OCI-M2 (cell line): ENCODE measurements around the gene PCDH8.

Source experiments
- DNase-seq: peaks from one replicate; lab custom pipeline; 2025; ENCODE audit not compliant: unreplicated experiment; lab: John Stamatoyannopoulos, UW

Gene PCDH8, protein sequence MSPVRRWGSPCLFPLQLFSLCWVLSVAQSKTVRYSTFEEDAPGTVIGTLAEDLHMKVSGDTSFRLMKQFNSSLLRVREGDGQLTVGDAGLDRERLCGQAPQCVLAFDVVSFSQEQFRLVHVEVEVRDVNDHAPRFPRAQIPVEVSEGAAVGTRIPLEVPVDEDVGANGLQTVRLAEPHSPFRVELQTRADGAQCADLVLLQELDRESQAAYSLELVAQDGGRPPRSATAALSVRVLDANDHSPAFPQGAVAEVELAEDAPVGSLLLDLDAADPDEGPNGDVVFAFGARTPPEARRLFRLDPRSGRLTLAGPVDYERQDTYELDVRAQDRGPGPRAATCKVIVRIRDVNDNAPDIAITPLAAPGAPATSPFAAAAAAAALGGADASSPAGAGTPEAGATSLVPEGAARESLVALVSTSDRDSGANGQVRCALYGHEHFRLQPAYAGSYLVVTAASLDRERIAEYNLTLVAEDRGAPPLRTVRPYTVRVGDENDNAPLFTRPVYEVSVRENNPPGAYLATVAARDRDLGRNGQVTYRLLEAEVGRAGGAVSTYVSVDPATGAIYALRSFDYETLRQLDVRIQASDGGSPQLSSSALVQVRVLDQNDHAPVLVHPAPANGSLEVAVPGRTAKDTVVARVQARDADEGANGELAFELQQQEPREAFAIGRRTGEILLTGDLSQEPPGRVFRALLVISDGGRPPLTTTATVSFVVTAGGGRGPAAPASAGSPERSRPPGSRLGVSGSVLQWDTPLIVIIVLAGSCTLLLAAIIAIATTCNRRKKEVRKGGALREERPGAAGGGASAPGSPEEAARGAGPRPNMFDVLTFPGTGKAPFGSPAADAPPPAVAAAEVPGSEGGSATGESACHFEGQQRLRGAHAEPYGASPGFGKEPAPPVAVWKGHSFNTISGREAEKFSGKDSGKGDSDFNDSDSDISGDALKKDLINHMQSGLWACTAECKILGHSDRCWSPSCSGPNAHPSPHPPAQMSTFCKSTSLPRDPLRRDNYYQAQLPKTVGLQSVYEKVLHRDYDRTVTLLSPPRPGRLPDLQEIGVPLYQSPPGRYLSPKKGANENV

DNA sequence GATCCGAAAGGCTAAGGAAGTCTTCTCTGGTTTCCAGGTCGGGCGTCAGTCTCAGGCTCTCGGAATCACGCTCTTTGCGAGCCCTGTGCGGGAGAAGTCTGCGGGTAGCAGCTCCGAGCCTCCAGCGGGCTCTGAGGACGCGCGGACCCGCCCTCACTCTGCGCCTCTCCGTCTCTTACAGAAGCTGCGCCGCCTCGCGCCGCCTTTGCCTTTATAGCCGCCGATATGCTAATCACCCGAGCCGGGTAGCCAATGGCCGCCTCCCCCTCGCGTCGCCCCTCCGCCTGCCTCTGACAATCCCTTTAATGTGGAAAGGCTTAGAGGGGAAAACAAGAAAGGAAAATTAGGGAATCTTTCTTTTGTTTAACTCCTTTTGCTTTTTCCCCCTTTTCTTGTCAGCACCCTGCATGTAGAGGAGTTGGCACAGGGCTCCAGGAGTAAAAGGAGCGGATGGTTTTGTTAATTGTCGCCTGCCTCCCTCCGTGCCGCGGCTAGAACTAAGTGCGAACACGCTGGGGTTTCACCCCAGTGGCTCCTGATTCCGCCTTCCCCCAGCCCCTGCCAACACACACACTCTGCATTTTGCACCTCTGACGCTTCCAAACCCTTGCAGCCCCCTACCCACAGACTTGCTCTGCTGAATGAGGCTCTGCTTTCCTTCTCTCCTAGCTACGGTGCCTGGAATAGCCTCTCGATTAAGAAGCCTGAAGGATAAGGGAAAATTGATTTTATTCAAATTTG, at the start of gene PCDH8:
Gene PCDH8 (minus strand): TSS at position 186 of the 741 bp plus-strand sequence. CDS start 204 bp downstream, outside the sequence.
- no peak for DNase-seq

DNA sequence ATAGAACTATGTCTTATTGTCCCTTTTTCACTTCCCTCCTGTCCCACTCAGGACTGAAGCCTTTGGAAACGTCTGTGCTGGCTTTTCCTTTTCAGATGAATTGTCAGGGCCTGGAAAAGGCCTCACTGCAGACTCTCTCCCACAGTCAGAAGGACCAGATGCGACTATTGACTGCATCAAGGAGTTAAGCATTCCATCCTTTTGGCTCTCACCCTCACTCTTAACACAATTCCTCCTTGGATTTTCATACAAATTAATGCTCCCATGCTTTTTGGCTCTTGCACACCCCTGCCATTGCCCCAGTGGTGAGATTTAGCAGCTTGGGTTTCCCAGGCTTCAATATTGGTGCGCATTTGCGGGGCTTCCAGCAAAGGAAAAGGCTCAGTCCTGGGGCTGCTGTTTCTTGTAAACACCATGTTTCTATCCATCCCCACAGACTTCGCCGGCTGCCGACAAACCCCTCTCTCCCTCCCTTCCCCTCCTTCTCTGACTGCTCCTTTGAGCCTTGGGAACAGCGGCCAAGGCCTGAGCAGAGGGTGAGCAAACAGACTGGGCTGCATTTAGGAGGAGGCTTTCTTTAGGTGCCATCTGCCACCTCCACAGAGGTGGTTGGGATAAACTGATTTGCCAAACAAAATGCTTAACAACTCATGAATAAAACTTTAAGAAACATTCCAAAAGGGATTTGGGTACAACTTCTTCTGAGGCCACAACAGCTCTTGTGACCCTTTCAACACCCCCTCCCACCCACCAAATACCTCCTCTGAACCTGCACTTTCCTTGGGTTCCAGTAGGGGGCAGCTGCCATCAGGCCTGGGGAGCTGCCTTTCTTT, 48.6 kb upstream of the PCDH8 start:
- no peak for DNase-seq

DNA sequence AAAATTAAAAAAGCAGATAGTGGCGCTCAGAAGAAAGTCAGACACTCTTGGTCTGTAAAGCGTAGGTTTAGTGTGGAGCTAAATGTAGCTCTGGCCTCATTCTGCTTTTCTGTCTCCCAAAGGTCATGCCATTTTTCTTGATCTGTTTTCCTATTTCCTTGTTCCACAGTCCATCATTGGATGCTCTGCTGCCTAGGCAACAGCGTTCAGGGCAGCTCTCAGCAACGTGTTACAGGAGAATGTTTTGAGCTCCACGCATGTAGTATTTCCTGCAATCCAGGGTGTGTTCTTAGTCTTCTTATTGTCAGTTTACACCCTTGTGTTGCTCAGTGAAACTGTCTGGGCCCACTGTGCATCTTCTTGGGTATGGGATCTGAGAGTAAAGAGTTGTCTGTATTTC, 46.0 kb upstream of the PCDH8 start:
- DNase-seq = no peak

DNA sequence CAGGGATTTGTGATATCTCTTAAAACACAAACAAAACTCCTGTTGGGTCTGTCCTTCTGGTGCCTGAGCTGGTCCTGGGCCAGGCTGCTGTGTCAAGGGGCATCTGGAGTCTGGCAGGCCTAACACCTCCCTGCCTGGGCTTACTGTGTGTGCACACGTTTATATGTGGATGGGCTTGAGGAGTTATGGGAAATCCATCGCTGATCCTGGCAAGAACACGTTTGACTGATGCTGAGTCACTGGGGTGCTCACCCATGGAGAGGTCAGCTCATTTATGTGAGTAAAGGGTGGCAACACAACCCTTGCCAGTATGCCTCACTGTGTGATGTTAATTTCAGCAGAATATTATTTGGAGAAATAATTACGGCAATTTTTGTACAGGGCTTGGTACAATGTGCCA, 44.5 kb upstream of the PCDH8 start:
- no peak for DNase-seq

DNA sequence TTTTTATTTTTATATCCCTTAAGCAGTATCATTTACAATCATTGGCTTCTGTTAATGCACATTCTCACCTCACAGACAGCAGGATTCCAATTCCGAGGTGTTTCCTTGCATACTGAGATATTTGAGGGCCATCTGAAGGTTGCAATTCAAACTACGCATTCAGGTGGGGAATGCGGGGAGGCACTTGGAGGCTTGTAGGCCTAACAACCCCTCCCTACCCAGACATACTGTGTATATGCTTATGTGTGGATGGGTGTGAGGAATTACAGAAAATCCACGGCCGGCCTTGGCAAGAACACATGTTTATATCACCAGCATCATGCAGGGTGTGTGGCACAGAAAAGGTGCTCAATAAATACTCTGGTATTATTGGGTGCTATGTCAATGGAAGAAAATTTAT, 43.3 kb upstream of the PCDH8 start:
- no peak for DNase-seq

DNA sequence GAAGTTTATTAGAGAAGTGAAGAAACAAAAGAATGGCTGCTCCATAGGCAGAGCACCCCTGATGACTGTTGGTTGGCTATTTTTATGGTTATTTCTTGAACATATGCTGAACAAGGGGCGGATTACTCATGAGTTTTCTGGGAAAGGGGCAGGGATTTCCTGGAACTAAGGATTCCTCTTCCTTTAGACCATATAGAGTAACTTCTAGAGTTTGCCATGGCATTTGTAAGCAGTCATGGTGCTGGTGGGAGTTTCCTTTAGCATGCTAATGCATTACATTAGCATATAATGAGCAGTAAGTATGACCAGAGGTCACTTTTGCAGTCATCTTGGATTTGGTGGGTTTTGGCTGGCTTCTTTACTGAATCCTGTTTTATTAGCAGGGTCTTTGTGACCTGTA, 38.7 kb upstream of the PCDH8 start:
- no peak for DNase-seq

DNA sequence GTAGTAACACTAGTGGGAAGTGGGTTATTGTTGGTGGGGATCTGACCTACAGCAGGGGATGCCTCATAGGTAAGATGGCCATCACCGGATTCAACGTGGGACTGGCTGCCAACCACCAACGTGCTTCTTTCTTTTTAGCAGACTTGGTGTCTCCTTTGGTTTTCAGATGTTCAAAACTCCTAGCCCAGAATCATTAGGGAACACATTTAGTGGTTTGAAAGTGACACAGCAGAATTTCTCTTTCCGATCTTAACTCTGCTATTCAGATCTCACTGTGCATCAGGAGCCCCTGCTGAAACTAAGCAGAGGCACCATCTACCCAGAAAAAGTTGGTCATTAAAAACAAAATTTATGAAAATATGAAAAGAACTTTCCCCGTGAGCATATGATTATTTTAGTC, 36.7 kb upstream of the PCDH8 start:
- DNase-seq = no peak

DNA sequence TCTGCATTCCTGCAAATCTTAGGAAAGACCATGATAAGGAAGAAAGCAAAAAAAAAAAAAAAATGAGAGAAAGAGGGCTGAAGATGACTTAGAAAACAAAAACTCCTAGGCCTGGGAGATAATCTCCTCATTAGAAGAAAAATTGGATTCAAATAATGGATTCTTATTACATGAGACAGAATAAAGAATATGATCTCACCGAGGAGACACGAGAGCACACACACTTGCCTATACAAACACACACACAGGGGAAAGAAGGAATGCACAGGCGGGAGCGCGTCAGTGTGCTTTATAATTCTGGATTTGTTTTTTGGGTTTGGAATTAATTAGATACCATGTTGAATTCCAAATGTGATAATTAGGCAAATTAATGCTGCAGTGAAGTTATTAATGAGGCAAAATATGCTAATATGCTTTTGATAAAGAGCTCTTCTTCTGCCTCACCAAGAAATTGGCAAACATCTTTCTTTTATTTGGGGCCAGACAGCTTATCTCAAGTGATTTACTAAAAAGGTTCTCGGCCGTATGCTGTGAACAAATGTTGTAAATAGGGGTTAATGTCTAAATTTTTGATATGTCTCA, 36.1 kb upstream of the PCDH8 start:
- DNase-seq = no peak

DNA sequence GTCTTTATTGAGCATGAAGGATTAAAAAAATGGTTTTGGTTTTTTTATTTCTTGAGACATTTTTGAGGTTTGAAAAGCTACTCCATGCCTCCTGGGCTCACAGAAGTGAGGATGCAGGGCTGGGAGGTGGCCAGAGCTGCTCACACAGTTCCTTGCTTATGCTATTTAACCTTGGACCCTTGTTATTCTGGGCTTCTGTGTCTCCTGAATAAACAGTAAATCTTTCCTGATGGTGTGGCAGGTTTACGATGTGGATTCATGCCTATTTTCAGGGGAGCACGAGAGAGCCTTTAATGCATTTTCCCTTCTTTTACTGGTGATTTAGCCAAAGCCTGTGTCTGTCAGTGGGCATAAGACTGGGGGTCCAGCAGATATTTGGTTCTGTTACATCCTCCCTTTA, 34.3 kb upstream of the PCDH8 start:
- DNase-seq = no peak

DNA sequence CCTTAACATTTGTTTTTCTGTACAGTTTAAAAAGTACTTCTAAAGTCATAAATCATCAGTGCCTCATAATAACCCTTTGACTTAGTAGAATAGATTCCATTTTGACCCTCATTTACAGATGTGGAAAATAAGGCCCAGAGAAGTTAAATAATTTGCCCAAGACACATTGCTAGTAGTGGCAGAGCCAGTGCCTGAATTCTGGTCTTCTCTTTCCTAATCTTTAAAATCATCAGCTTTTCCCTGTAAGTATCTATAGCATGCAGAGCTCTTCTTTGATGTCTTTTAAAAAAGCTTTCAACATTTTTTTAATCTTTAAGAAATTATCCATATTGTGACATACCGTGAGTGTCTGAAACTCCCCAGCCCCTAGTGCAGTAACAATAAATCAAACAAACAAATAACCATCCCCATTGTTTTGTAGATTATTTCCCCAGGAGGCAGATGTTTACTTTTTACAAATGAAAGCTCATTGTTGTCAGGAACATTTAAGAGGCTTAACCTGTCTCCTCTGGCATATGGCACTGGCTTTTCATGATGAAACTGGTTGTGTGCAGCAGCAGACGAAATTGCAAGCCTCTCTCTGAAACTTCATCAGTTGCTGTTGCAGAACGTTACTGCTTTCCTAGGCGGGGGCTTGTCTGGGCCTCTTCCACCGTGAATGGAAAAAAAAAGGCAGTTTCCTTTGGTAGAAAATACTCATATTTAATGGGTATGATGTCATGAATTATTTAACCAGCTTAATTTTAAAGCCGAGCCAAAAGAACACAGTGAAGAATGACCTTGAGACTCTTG, 31.7 kb upstream of the PCDH8 start:
- no peak for DNase-seq

DNA sequence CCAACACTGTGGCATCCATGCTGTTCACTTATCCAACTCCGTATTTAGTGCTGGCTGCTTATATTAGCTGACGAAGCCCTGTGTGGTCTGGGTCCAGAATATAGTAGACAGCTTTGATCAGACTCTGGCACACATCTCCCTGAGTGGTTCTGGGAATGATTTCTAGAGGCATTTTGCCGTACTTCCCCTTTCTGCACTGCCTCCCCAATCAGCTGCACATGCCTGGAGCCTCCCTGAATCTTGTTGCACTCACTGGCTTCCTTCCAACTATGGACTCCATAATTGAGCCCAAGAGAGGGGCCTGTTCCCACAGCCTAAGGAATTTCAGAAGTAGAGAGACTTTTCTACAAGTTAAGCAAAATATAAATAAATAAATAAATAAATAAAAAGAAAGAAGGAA, 30.4 kb upstream of the PCDH8 start:
- DNase-seq = no peak

DNA sequence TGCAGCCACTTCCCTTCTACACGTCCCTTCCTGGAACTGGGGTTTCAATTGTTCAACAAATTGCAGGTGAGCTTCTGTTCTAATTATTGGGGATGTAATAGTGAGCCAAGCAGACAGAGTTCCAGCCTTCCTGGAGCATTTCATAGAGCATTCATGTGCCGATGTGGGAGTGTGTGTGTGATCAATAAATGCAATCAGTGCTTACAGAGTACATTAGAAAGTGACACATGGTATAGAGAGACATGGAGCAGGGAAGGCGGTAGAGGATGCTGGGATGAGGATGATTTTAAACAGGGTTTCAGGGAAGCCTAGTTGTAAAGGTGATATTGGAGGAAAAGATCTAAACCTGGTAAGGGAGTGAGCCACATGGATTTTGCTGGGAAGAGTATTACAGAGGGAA, 21.7 kb upstream of the PCDH8 start:
- no peak for DNase-seq

DNA sequence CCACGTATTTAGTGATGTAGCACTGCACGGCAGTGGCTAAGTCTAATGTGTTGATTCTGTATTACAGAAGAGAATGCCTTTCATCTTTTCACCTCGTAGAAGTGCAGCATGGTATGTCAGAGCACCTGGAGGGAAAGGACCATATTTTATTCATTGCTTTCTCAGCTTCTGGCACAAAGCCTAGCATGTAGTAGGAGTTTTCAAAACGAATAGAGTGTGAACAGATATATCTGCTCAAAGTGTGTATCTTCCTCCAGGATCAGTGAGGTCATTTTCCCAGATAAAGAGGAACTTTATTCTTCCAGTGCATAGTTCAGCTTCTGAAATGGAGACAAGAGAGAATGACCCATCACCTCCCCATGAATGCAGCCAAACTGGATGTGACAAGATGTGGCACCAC, 21.2 kb upstream of the PCDH8 start:
- DNase-seq = no peak

DNA sequence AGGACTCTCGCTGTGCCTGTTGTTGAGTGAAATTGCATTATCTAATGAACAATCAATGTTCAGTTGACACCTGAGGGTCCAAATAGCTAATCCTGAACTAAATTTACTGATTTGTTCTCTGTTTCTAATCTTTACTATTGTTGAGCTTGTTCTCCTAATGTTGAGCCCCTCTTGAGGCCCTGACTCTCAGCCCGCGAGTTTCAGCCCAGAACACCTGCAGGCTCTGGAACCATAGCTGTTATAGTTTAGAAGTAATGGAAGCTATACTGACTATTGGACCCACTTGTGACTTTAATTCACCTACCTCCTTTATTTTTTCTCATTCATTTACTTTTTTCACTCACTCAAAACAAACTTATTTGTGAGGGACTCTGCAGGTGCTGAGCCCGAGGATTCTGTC, 20.6 kb upstream of the PCDH8 start:
- no peak for DNase-seq

DNA sequence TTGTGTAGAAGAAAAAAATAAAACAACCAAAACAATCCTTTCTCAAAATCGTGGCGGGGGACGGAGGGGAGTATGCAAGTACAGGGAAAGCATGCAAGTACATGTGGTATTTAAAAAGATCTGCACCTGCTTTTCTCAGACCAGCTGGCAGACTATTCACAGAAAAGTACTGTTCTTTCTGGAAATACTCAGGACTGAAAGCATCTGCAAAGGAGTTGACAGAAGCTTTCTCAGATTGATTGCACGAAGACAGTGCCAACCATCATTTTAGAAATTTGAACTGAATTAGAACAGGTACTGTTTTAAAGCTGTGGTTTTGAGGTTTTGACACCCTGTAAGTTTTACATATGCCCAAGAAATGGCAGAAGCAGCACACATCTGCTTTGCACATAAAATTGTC, 19.8 kb upstream of the PCDH8 start:
- DNase-seq = no peak

DNA sequence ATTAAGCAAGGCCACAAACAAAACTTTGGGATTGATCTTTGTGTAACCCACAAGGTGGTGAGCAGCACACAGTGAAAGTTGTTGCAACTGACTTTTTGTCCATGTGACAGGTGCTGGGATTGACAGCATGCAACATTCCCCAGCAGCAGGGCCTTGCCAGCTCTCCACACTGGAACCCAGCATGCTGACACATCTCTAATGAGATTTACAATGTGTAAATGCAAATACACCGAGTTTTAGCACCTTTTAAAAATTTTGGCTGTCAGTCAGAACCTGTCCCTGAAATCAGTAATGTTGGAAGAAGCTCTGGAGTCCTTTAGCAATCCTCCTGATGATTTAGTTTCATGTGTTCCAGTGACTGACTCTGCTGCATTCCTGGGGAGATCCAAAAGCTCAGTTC, 16.5 kb upstream of the PCDH8 start:
- DNase-seq = no peak

DNA sequence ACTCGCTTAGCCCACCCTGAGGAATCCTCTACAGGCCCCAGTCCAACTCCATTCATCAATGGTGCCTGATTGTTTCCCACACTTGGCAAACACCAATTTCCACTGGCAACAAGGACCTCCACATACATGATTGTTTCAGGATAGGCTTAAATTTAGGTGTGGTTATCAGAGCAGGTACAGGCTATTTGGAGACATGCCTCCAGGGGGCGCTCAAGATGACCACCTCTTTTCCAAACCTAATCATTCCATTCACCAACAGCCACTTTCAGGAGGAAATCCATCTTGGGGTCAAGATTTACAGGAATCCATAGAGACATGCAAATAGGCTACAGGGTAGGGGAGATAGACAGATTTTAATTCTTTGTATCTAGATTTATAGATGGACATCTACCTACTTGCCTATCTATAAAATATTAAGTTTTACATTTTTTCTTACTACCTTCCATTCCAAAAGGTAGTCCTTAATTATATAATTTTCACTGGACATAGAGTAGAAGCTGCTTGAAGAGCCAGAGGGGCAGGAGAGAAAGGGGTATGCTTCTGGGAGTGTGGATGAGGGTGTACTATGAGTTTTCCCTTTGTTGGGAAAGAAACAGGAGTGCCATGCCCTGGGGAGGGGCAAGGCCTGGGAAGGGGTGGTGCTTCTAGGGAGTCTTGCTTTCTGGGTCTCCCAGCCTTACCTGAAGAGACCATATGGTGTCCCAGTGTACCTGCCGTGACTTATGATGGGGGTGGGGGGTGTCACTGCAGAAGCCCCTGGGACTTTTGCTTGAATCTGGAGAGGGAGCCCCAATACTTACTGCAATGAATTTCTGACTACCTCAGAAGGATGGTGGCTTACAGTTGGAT, 14.1 kb upstream of the PCDH8 start:
- DNase-seq = no peak

DNA sequence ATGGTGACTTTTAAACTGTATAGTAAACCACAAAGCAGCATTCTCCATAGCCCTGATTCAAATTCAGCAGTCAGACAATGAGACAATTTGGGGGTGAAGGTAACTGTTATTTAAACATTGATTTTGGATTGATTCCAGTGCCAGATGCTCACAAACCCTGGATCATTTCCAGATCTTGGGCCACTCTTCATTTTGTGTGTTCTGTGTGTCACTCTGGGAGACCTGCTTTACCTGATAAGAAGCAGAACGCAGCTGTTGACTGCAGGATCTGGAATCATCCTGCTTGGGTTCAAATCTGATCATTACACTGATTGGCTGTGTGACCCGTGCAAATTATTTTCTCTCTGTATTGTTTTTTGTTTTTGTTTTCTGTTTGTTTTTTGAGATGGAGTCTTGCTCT, 4.0 kb upstream of the PCDH8 start:
- no peak for DNase-seq
